MM.1S (cell line): ENCODE data around the gene ANKRD1.

Experiments used
- EZH2 ChIP-seq: fragments of 300-600 bp; sonication (generic); optimal IDR thresholded peaks from 2 replicates; pipeline ENCODE3; 2017; ENCODE audit warnings: low read depth, mild to moderate bottlenecking, antibody characterized with exemption, low read length, mixed read lengths
- EZH2phosphoT487 ChIP-seq: fragments of 300-600 bp; sonication (generic); IDR thresholded peaks from 2 replicates; pipeline ENCODE4 v1.6.1; 2018; ENCODE audit warnings: antibody characterized with exemption, low read length
- TF ChIP-seq, protein P1 (sequence below): fragments of 300-600 bp; sonication (generic); IDR thresholded peaks from 2 replicates; pipeline ENCODE4 v1.5.1; 2016; ENCODE audit warnings: antibody characterized with exemption, low read length, mixed read lengths

DNA sequence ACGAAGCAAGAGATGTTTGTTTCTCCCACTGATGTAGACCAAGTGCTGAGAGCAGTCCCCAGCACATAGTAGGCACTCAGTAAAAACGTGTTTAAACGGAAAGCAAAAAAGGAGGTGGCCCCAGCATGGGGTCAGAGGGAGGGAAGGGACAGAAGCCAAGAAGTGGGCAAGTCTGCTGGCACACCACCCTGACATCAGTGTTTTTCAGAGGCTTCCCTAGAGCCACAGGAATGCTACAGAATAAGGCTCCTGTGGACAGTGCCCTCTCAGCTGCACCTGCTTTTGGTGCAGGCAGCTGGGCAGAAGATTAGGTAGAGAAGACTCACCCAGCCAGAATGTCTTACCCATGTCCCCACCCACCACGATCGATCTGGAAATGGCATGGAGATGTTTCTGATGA is 8.3 kb upstream of the ANKRD1 start:
- no peak for TF ChIP-seq EZH2phosphoT487
- TF ChIP-seq, protein P1, sequence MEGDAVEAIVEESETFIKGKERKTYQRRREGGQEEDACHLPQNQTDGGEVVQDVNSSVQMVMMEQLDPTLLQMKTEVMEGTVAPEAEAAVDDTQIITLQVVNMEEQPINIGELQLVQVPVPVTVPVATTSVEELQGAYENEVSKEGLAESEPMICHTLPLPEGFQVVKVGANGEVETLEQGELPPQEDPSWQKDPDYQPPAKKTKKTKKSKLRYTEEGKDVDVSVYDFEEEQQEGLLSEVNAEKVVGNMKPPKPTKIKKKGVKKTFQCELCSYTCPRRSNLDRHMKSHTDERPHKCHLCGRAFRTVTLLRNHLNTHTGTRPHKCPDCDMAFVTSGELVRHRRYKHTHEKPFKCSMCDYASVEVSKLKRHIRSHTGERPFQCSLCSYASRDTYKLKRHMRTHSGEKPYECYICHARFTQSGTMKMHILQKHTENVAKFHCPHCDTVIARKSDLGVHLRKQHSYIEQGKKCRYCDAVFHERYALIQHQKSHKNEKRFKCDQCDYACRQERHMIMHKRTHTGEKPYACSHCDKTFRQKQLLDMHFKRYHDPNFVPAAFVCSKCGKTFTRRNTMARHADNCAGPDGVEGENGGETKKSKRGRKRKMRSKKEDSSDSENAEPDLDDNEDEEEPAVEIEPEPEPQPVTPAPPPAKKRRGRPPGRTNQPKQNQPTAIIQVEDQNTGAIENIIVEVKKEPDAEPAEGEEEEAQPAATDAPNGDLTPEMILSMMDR: no peak
- no peak for TF ChIP-seq EZH2
